K562 (cell line): ENCODE measurements around the gene TMOD3. TPM values are rescaled to one million over a fixed set of nuclear protein-coding genes. Genes with fewer than 3 reads are reported as not detected.

Experiments used
- CBFA2T3 ChIP-seq: fragments of 450-650 bp; IDR thresholded peaks from 2 replicates; pipeline ENCODE4 v1.6.1; 2017
- DMBX1 ChIP-seq: fragments of 250-450 bp; sonication (Bioruptor Pico); IDR thresholded peaks from 2 replicates; pipeline ENCODE4 v1.8.0; 2022; ENCODE audit warnings: inconsistent platforms, mild to moderate bottlenecking, moderate library complexity, borderline replicate concordance
- EP400 ChIP-seq: fragments of 450-650 bp; IDR thresholded peaks from 2 replicates; pipeline ENCODE4 v1.6.1; 2017; ENCODE audit warnings: antibody characterized with exemption, mild to moderate bottlenecking, moderate library complexity
- KDM1A ChIP-seq, 2 experiments: fragments of 450-650 bp; IDR thresholded peaks; 2 replicates each; pipeline ENCODE4 v1.6.1; 2016; ENCODE audit warnings: mild to moderate bottlenecking in 2 of 2
- NR2F6 ChIP-seq: fragments of 450-650 bp; formaldehyde crosslinking; IDR thresholded peaks from 2 replicates; pipeline ENCODE4 v1.4.0; 2020; ENCODE audit warnings: mild to moderate bottlenecking
- RCOR1 ChIP-seq, 2 experiments: IDR thresholded peaks; 2 replicates each; pipeline ENCODE4 v1.6.1; 2012; ENCODE audit warnings: low read depth in 2 of 2, low read length in 2 of 2, borderline replicate concordance in 1 of 2, improper control_type of control experiment in 1 of 2
- TOE1 ChIP-seq, 2 experiments: fragments of 450-650 bp in 1 of 2; sonication (generic) in 1 of 2; formaldehyde crosslinking in 1 of 2; IDR thresholded peaks; 2 replicates each; pipeline versions ENCODE4 v1.7.1 to v1.8.0; 2016 to 2022; ENCODE audit warnings: borderline replicate concordance in 2 of 2, mild to moderate bottlenecking in 2 of 2, antibody characterized with exemption in 1 of 2, inconsistent platforms in 1 of 2, low read depth in 1 of 2, missing genetic modification reagents in 1 of 2, moderate library complexity in 1 of 2
- ZBTB7A ChIP-seq: IDR thresholded peaks from 2 replicates; pipeline ENCODE4 v1.6.1; 2011; ENCODE audit warnings: low read depth, mild to moderate bottlenecking, low read length, moderate library complexity, borderline replicate concordance; ENCODE audit not compliant: control insufficient read depth
- ZEB2 ChIP-seq: fragments of 450-650 bp; IDR thresholded peaks from 2 replicates; pipeline ENCODE4 v1.6.1; 2016
- ZNF197 ChIP-seq: fragments of 200-800 bp; sonication (Bioruptor generic); IDR thresholded peaks from 2 replicates; pipeline ENCODE4 v1.6.1; 2016; ENCODE audit warnings: low read depth, missing genetic modification characterization, missing compliant biosample characterization
- ZNF586 ChIP-seq: fragments of 450-650 bp; formaldehyde crosslinking; conservative IDR thresholded peaks from 2 replicates; pipeline ENCODE4 v1.4.0; 2020; ENCODE audit warnings: mild to moderate bottlenecking, moderate library complexity
- ZNF830 ChIP-seq: fragments of 250-450 bp; sonication (Bioruptor Pico); IDR thresholded peaks from 2 replicates; pipeline ENCODE4 v1.5.0; 2021; ENCODE audit warnings: mild to moderate bottlenecking
- polyA plus RNA-seq, 8 experiments: library from polyadenylated mRNA; depleted of rRNA in 4 of 8; stranded (reverse) in 5 of 8; unstranded in 3 of 8; fragments of >200 nt; fragmentation: Nextera tagmentation in 2 of 8; fragmentation: Illumina TruSeq in 1 of 8; extraction: Ambion mirVana in 2 of 8; extraction: Trizol in 1 of 8; gene quantifications; 2 replicates each; pipeline versions ENCODE4 v1.2.1 to v1.2.3, GENCODE V29; 2011 to 2014; ENCODE audit warnings: inconsistent platforms in 1 of 8, missing spikeins in 1 of 8
- total RNA-seq, 7 experiments: library from RNA; depleted of rRNA in 6 of 7; stranded (reverse); fragments of >200 nt in 6 of 7; fragmentation: Illumina TruSeq in 2 of 7; extraction: Trizol in 2 of 7; gene quantifications; 2 replicates each; pipeline versions ENCODE4 v1.2.1 to v1.2.3, GENCODE V29; 2011 to 2021; ENCODE audit warnings: low replicate concordance in 1 of 7
- TF ChIP-seq, protein P1 (sequence below), 2 experiments: IDR thresholded peaks in 1 of 2; conservative IDR thresholded peaks in 1 of 2; 2 replicates each; pipeline ENCODE4 v1.6.1; 2016; ENCODE audit warnings: low read depth in 2 of 2, mild to moderate bottlenecking in 1 of 2, missing compliant biosample characterization in 1 of 2, missing genetic modification characterization in 1 of 2, moderate library complexity in 1 of 2

The TMOD3 gene
- total and polyA plus RNA-seq, 9 of the 15 experiments (the other 6 are each of a cell fraction or from before 2014, with no cell fraction given) = 6.8 to 45.0 (median 30.9) TPM

DNA sequence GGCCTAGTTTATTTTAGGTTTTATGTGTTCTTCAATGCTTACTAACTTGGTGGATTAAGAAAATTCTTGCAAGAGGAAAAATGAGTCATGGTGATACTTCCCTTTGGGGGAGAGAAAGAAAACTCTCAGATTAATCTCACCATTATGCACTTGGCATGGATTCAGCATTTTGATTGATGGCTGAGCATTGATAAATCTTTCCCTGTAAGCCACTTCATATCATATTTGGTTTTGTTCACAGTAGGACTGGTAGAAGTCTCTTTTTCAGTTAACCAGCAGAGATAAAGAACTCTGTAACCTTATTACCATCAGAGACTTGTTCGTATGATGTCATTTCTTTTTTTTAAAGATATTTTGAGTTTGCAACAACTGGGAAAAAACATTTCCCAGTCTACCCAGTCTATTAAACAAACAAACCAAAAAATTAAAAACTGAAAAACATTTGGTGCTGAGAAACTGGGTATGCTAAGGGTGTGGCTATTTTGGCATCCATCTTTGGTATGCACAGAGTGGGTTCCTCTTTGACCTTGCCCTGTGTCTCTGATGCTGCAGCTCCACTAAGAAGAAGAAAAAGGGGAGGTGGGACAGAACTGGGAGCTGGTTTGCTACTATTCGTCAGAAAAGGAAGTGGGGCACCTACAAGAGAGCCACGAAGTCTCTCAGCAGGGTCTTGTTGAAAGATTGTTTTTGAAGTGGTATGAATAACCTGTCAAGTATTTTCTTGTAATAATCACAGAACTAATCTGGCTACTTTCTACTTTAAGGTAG is 17.2 kb downstream of the TMOD3 start (continued):
- TF ChIP-seq, protein P1, sequence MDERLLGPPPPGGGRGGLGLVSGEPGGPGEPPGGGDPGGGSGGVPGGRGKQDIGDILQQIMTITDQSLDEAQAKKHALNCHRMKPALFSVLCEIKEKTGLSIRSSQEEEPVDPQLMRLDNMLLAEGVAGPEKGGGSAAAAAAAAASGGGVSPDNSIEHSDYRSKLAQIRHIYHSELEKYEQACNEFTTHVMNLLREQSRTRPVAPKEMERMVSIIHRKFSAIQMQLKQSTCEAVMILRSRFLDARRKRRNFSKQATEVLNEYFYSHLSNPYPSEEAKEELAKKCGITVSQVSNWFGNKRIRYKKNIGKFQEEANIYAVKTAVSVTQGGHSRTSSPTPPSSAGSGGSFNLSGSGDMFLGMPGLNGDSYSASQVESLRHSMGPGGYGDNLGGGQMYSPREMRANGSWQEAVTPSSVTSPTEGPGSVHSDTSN (CRISPR knock-in tag; IDR thresholded peaks at IDR 0.05; ENCODE audit: low read depth) = no peak; the same call in 1 of the 2 replicates
- TF ChIP-seq, protein P1 (tag; conservative IDR thresholded peaks at IDR 0.05; ENCODE audit: low read depth) = peak; percentile 96
- TF ChIP-seq KDM1A (IDR thresholded peaks at IDR 0.05) (peak; percentile 91), ZNF197 (CRISPR knock-in tag) (no peak), EP400 (no peak), ZNF586 (CRISPR knock-in tag) (no peak), RCOR1 (IDR thresholded peaks at IDR 0.05; ENCODE audit: borderline replicate concordance in 1 of 2, low read depth in 2 of 2, low read length in 2 of 2) (peak; percentile 27 to 93; a peak in 2 of 4 replicates), ZBTB7A (no peak), TOE1 (IDR thresholded peaks at IDR 0.05; ENCODE audit: borderline replicate concordance) (no peak), TOE1 (CRISPR knock-in tag; IDR thresholded peaks at IDR 0.05; ENCODE audit: borderline replicate concordance, low read depth) (no peak), ZEB2 (peak; percentile 24; the same call in 1 of the 2 replicates), DMBX1 (no peak), ZNF830 (CRISPR knock-in tag) (no peak), NR2F6 (CRISPR knock-in tag) (no peak), CBFA2T3 (0 out of 2 replicates have a peak, but pooled peaks have one; percentile 22)
